GM18520 (cell line): ENCODE results near the gene LECT2.

Experiments used
- ATAC-seq: cut with Tn5 transposase; IDR thresholded peaks from one replicate; pipeline ENCODE4 v1.9.1; 2021; ENCODE audit not compliant: unreplicated experiment

LECT2 gene

GRCh38 chr5:135954899-135955298 lies at the start of gene LECT2:
Gene LECT2, minus strand, starts transcription at chr5:135954983. Its CDS starts 150 bp downstream, at chr5:135954833.
- no peak for ATAC-seq

GRCh38 chr5:136004436-136004835 lies 49.7 kb upstream of the LECT2 start:
- no peak for ATAC-seq

- no peak for ATAC-seq
Measured at GRCh38 chr5:136001466-136001981, 46.7 kb upstream of the LECT2 start.

GRCh38 chr5:136000932-136001331 lies 46.1 kb upstream of the LECT2 start:
- ATAC-seq, result no peak

- no peak for ATAC-seq
Measured at GRCh38 chr5:136000147-136000546, 45.4 kb upstream of the LECT2 start.

GRCh38 chr5:135999406-136000139 lies 44.8 kb upstream of the LECT2 start:
- ATAC-seq, result no peak

- ATAC-seq, result no peak
Measured at GRCh38 chr5:135998889-135999288, 44.1 kb upstream of the LECT2 start.

- no peak for ATAC-seq
Measured at GRCh38 chr5:135997673-135998335, 43.0 kb upstream of the LECT2 start.

GRCh38 chr5:135996611-135997010 lies 41.8 kb upstream of the LECT2 start:
- no peak for ATAC-seq

- ATAC-seq, result no peak
Measured at GRCh38 chr5:135995976-135996375, 41.2 kb upstream of the LECT2 start.

- ATAC-seq, result no peak
Measured at GRCh38 chr5:135993880-135994636, 39.3 kb upstream of the LECT2 start.

- ATAC-seq, result no peak
Measured at GRCh38 chr5:135993335-135993879, 38.6 kb upstream of the LECT2 start.

GRCh38 chr5:135991429-135991828 lies 36.6 kb upstream of the LECT2 start:
- ATAC-seq, result no peak

- no peak for ATAC-seq
Measured at GRCh38 chr5:135990528-135991255, 35.9 kb upstream of the LECT2 start.

- no peak for ATAC-seq
Measured at GRCh38 chr5:135989686-135990085, 34.9 kb upstream of the LECT2 start.

GRCh38 chr5:135988546-135988945 lies 33.8 kb upstream of the LECT2 start:
- ATAC-seq, result no peak

GRCh38 chr5:135986891-135987401 lies 32.2 kb upstream of the LECT2 start:
- no peak for ATAC-seq

GRCh38 chr5:135986401-135986800 lies 31.6 kb upstream of the LECT2 start:
- no peak for ATAC-seq

GRCh38 chr5:135985951-135986350 lies 31.2 kb upstream of the LECT2 start:
- no peak for ATAC-seq

- ATAC-seq, result no peak
Measured at GRCh38 chr5:135980620-135981019, 25.8 kb upstream of the LECT2 start.
